Ramos (cell line): ENCODE measurements around the gene RERGL.
"Not testable (repeated sequence)": the region's sequence is repeated elsewhere in the genome, so short reads cannot be mapped to it uniquely, and the experiment has no call there.

Source experiments
- in situ Hi-C: fragments of 300-500 bp; cut with MboI; formaldehyde crosslinking; loops from one replicate; pipeline ENCODE4 v1.14.3; 2022; ENCODE audit warnings: low sequenced_read_pairs; ENCODE audit not compliant: unreplicated experiment

RERGL gene

DNA sequence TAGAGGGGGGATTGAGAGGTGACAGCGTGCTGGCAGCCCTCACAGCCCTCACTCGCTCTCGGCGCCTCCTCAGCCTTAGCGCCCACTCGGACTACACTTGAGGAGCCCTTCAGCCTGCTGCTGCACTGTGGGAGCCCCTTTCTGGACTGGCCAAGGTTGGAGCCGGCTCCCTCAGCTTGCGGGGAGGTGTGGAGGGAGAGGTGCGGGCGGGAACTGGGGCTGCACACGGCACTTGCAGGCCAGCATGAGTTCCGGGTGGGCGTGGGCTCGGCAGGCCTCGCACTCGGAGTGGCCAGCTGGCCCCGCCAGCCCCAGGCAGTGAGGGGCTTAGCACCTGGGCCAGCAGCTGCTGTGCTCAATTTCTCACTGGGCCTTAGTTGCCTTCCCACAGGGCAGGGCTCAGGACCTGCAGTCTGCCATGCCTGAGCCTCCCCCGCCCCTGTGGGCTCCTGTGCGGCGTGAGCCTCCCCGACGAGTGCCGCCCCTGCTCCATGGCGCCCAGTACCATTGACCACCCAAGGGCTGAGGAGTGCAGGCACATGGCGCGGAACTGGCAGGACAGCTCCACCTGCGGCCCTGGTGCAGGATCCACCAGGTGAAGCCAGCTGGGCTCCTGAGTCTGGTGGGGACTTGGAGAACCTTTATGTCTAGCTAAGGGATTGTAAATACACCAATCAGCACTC lies 49.8 kb downstream of the RERGL start:
- in situ Hi-C loops, result not testable (repeated sequence)
